K562 (cell line): ENCODE measurements around the gene NECAP2. TPM values are rescaled to one million over a fixed set of nuclear protein-coding genes. Genes with fewer than 3 reads are reported as not detected.

Experiments
- ATAC-seq: fragments of 200-7000 bp; cut with Tn5 transposase; 3 replicates; pipeline ENCODE4 v1.9.1; 2020; ENCODE audit warnings: moderate library complexity
- BruUV-seq: library from RNA; stranded (reverse); fragments of 400-500 nt; replicated peaks from 2 replicates; lab custom pipeline; 2021; lab: Mats Ljungman, UMichigan
- CTCF ChIA-PET: fragments of 300-600 bp; formaldehyde crosslinking; extraction: SDS; loops from one replicate; lab custom pipeline; 2021; ENCODE audit warnings: low intra/inter-chr PET ratio; lab: Yijun Ruan, JAX
- POLR2A ChIA-PET: fragments of 300-600, 350-650 bp; sonication (Branson Sonifier 250); formaldehyde crosslinking; extraction: SDS; loops from one replicate; lab custom pipeline; 2021; ENCODE audit warnings: antibody characterized with exemption, inconsistent platforms; lab: Yijun Ruan, JAX
- DNase-seq, 4 experiments: peaks; one replicate each; pipeline versions ENCODE4 v3.0.0 to v3.0.0-alpha.2; 2011 to 2018; ENCODE audit warnings: low spot score in 3 of 4, mixed read lengths in 3 of 4; ENCODE audit errors: extremely low read depth in 1 of 4
- FAIRE-seq: peaks from 2 replicates; lab custom pipeline; 2011; peaks lifted over from hg19 to GRCh38; lab: Jason Lieb, UNC
- H2AFZ ChIP-seq: 2 replicates; pipeline ENCODE4 v1.6.0; 2011; ENCODE audit warnings: low read depth, low read length, control low read depth, inconsistent platforms
- H3K27ac ChIP-seq: fragments of 200-600 bp; 3 replicates; pipeline ENCODE4 v1.8.0; 2011; ENCODE audit warnings: low read depth, mild to moderate bottlenecking, control low read depth, inconsistent platforms, low read length, moderate library complexity, mixed read lengths; ENCODE audit errors: extremely low read depth
- H3K27me3 ChIP-seq, 2 experiments: fragments of 300-600 bp in 1 of 2; 2 replicates in 1 of 2; 3 replicates in 1 of 2; pipeline versions ENCODE4 v1.6.0 to v1.8.0; 2011; ENCODE audit warnings: inconsistent platforms in 2 of 2, low read length in 2 of 2, mild to moderate bottlenecking in 1 of 2, mixed read lengths in 1 of 2, moderate library complexity in 1 of 2; ENCODE audit not compliant: control insufficient read depth in 2 of 2, insufficient read depth in 2 of 2
- H3K36me3 ChIP-seq: fragments of 300-600 bp; 3 replicates; pipeline ENCODE4 v1.8.0; 2011; ENCODE audit warnings: mild to moderate bottlenecking, low read length, inconsistent platforms; ENCODE audit not compliant: control insufficient read depth, insufficient read depth
- H3K4me1 ChIP-seq, 2 experiments: fragments of 200-600 bp in 1 of 2; replicated peaks in 1 of 2; 2 replicates in 1 of 2; 3 replicates in 1 of 2; pipeline versions ENCODE4 v1.5.1 to v1.8.0; 2011; ENCODE audit warnings: inconsistent platforms in 2 of 2, low read length in 2 of 2, mild to moderate bottlenecking in 1 of 2, mixed read lengths in 1 of 2, moderate library complexity in 1 of 2; ENCODE audit not compliant: control insufficient read depth in 2 of 2, insufficient read depth in 2 of 2
- H3K4me2 ChIP-seq: 2 replicates; pipeline ENCODE4 v1.6.1; 2011; ENCODE audit warnings: low read length, control low read depth, inconsistent platforms, mixed read lengths; ENCODE audit not compliant: insufficient read depth
- H3K4me3 ChIP-seq: fragments of 200-600 bp; sonication (generic), shearing (Covaris generic); 2 replicates; pipeline ENCODE4 v1.5.1; 2016; ENCODE audit warnings: control low read depth, inconsistent platforms
- H3K79me2 ChIP-seq: fragments of 200-600 bp; 3 replicates; pipeline ENCODE4 v1.8.0; 2011; ENCODE audit warnings: low read length, inconsistent platforms; ENCODE audit not compliant: control insufficient read depth, insufficient read depth
- H3K9ac ChIP-seq, 2 experiments: 2 replicates each; pipeline versions ENCODE4 v1.6.0 to v1.6.1; 2011; ENCODE audit warnings: low read depth in 2 of 2, low read length in 2 of 2, control low read depth in 1 of 2, inconsistent platforms in 1 of 2, mild to moderate bottlenecking in 1 of 2, mixed read lengths in 1 of 2; ENCODE audit not compliant: insufficient read depth in 1 of 2
- H3K9me1 ChIP-seq: one replicate; pipeline ENCODE4 v1.6.0; 2011; ENCODE audit warnings: inconsistent platforms, mild to moderate bottlenecking, low read length, moderate library complexity; ENCODE audit not compliant: control insufficient read depth, insufficient read depth
- H3K9me3 ChIP-seq: replicated peaks from 2 replicates; pipeline ENCODE4 v1.5.1; 2011; ENCODE audit warnings: low read depth, low read length, inconsistent platforms; ENCODE audit not compliant: control insufficient read depth, insufficient read depth
- H4K20me1 ChIP-seq: replicated peaks from 2 replicates; pipeline ENCODE4 v1.6.1; 2011; ENCODE audit warnings: low read length, inconsistent platforms, mixed read lengths; ENCODE audit not compliant: control insufficient read depth, insufficient read depth
- CEBPB ChIP-seq: fragments of 450-650 bp; IDR thresholded peaks from 2 replicates; pipeline ENCODE4 v1.6.1; 2016; ENCODE audit warnings: missing genetic modification characterization, missing compliant biosample characterization
- DDX20 ChIP-seq: fragments of 450-650 bp; IDR thresholded peaks from 2 replicates; pipeline ENCODE4 v1.6.1; 2016; ENCODE audit warnings: missing genetic modification characterization, low read depth, mild to moderate bottlenecking, missing compliant biosample characterization, moderate library complexity
- HLTF ChIP-seq: fragments of 450-650 bp; IDR thresholded peaks from 2 replicates; pipeline ENCODE4 v1.6.1; 2016
- HNRNPK ChIP-seq: fragments of 200-400 bp; formaldehyde crosslinking; IDR thresholded peaks from one replicate; pipeline ENCODE4 v1.6.1; 2018; ENCODE audit warnings: mild to moderate bottlenecking, low read depth, low read length; ENCODE audit not compliant: poor library complexity, severe bottlenecking
- RB1 ChIP-seq: fragments of 450-650 bp; IDR thresholded peaks from 2 replicates; pipeline ENCODE4 v1.6.1; 2017; ENCODE audit warnings: low read depth, mild to moderate bottlenecking
- SMARCB1 ChIP-seq: IDR thresholded peaks from 2 replicates; pipeline ENCODE4 v1.6.1; 2011; ENCODE audit warnings: improper control_type of control experiment, low read depth; ENCODE audit not compliant: insufficient read length
- SUPT5H ChIP-seq: fragments of 450-650 bp; IDR thresholded peaks from 2 replicates; pipeline ENCODE4 v1.6.1; 2016
- USF2 ChIP-seq: sonication (generic); formaldehyde crosslinking; IDR thresholded peaks from 2 replicates; pipeline ENCODE4 v1.5.0; 2020; ENCODE audit warnings: missing genetic modification reagents
- ZNF444 ChIP-seq: fragments of 250-450 bp; sonication (Bioruptor Pico); IDR thresholded peaks from 2 replicates; pipeline ENCODE4 v1.4.0; 2020; ENCODE audit warnings: mild to moderate bottlenecking, moderate library complexity
- ZNF696 ChIP-seq: fragments of 250-450 bp; sonication (Bioruptor Pico); conservative IDR thresholded peaks from 2 replicates; pipeline ENCODE4 v1.4.0; 2020; ENCODE audit warnings: mild to moderate bottlenecking, moderate library complexity
- WGBS: fragments of 100-300 bp; shearing (Covaris generic); methylation state at CpG from one replicate; pipeline ENCODE4 v1.1.6; 2016; ENCODE audit warnings: low coverage, mixed read lengths; ENCODE audit not compliant: insufficient coverage; ENCODE audit errors: missing lambda C conversion rate; 5-methylcytosine and 5-hydroxymethylcytosine counted together
- in situ Hi-C: fragments of 300-500 bp; cut with MboI; formaldehyde crosslinking; loops from 4 replicates; pipeline ENCODE4 v1.15.0; 2018; ENCODE audit warnings: inconsistent platforms, mixed read lengths
- intact Hi-C: fragments of 100-400 bp; cut with micrococcal nuclease; formaldehyde crosslinking; loops from 2 replicates; pipeline ENCODE4 v1.14.2; 2022
- polyA plus RNA-seq, 8 experiments: library from polyadenylated mRNA; depleted of rRNA in 4 of 8; stranded (reverse) in 5 of 8; unstranded in 3 of 8; fragments of >200 nt; fragmentation: Nextera tagmentation in 2 of 8; fragmentation: Illumina TruSeq in 1 of 8; extraction: Ambion mirVana in 2 of 8; extraction: Trizol in 1 of 8; gene quantifications; 2 replicates each; pipeline versions ENCODE4 v1.2.1 to v1.2.3, GENCODE V29; 2011 to 2014; ENCODE audit warnings: inconsistent platforms in 1 of 8, missing spikeins in 1 of 8
- total RNA-seq, 7 experiments: library from RNA; depleted of rRNA in 6 of 7; stranded (reverse); fragments of >200 nt in 6 of 7; fragmentation: Illumina TruSeq in 2 of 7; extraction: Trizol in 2 of 7; gene quantifications; 2 replicates each; pipeline versions ENCODE4 v1.2.1 to v1.2.3, GENCODE V29; 2011 to 2021; ENCODE audit warnings: low replicate concordance in 1 of 7
- TF ChIP-seq, protein P1 (sequence below): IDR thresholded peaks from 3 replicates; pipeline ENCODE4 v1.6.1; 2011; ENCODE audit warnings: borderline replicate concordance, mild to moderate bottlenecking; ENCODE audit not compliant: insufficient read length, insufficient read depth
- TF ChIP-seq, protein P2 (sequence below): fragments of 450-650 bp; IDR thresholded peaks from 2 replicates; pipeline ENCODE4 v1.6.1; 2016; ENCODE audit warnings: low read depth, mild to moderate bottlenecking, moderate library complexity
- TF ChIP-seq, protein P3 (sequence below), 2 experiments: fragments of 450-650 bp; formaldehyde crosslinking in 1 of 2; IDR thresholded peaks; 2 replicates each; pipeline versions ENCODE4 v1.4.0 to v1.6.1; 2014 to 2020; ENCODE audit warnings: mild to moderate bottlenecking in 2 of 2, borderline replicate concordance in 1 of 2, low read depth in 1 of 2

NECAP2 gene
- total and polyA plus RNA-seq, 9 of the 15 experiments (the other 6 are each of a cell fraction or from before 2014, with no cell fraction given), result 22.7 to 107 (median 79.2) TPM

DNA sequence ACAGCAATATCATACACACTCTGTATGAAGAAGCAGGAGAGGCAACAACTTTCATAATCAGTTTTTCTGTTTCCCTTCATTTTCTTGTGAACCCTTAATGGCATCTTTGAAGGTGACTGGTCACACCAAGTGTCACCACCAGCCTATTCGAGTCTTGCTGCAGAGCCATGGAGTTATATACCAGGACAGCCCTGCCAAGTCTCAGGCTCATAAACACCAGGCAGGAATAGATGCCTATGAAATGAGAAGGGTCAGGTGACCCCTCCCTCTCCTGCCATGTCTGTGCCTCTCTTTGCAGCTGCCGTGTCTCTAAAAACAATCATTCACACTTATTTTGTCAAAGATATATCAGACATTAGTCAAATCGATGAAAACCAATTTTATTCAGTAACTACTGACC is 28.0 kb downstream of the NECAP2 start:
- FAIRE-seq (no peak), ATAC-seq (no peak), DNase-seq (no peak)
- no peak overlapping the region for H3K27ac ChIP-seq
- H3K9me3 ChIP-seq, result no peaks in the 10 kb centered on the region
- ChIA-PET CTCF (no interaction called here), POLR2A (interaction anchor here (1.1 kb wide), 1 partner anchor 9 kb away, joined by 3 read pairs; no protein-coding TSS in a partner anchor)
- in situ Hi-C loops (no loop called here), intact Hi-C loops (no loop called here)
- 14% methylated on average over 3 of the region's 3 CpGs for WGBS
- H4K20me1 ChIP-seq, result no peaks in the 10 kb centered on the region
- no peak overlapping the region for H2AFZ ChIP-seq
- H3K9ac ChIP-seq, result no peak overlapping the region
- H3K4me2 ChIP-seq, result no peak overlapping the region
- H3K79me2 ChIP-seq, result no peaks in the 10 kb centered on the region
- peaks cover 7% of the 10 kb centered on the region; the same call in 2 of the 3 replicates for H3K36me3 ChIP-seq
- no peak overlapping the region for H3K4me3 ChIP-seq
- BruUV-seq, result no TSS peak
- no peaks in the 10 kb centered on the region for H3K9me1 ChIP-seq
- H3K4me1 ChIP-seq, result no peaks in the 10 kb centered on the region
- H3K27me3 ChIP-seq, result no peaks in the 10 kb centered on the region
- no peak for TF ChIP-seq CEBPB (tag)
- no peak for TF ChIP-seq ZNF444 (CRISPR knock-in tag)
- TF ChIP-seq SUPT5H, result no peak
- TF ChIP-seq DDX20 (tag), result no peak
- no peak for TF ChIP-seq HLTF
- TF ChIP-seq, protein P1, sequence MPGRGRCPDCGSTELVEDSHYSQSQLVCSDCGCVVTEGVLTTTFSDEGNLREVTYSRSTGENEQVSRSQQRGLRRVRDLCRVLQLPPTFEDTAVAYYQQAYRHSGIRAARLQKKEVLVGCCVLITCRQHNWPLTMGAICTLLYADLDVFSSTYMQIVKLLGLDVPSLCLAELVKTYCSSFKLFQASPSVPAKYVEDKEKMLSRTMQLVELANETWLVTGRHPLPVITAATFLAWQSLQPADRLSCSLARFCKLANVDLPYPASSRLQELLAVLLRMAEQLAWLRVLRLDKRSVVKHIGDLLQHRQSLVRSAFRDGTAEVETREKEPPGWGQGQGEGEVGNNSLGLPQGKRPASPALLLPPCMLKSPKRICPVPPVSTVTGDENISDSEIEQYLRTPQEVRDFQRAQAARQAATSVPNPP, result no peak
- TF ChIP-seq SMARCB1, result no peak
- TF ChIP-seq, protein P2, sequence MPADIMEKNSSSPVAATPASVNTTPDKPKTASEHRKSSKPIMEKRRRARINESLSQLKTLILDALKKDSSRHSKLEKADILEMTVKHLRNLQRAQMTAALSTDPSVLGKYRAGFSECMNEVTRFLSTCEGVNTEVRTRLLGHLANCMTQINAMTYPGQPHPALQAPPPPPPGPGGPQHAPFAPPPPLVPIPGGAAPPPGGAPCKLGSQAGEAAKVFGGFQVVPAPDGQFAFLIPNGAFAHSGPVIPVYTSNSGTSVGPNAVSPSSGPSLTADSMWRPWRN, result no peak
- TF ChIP-seq, protein P3, sequence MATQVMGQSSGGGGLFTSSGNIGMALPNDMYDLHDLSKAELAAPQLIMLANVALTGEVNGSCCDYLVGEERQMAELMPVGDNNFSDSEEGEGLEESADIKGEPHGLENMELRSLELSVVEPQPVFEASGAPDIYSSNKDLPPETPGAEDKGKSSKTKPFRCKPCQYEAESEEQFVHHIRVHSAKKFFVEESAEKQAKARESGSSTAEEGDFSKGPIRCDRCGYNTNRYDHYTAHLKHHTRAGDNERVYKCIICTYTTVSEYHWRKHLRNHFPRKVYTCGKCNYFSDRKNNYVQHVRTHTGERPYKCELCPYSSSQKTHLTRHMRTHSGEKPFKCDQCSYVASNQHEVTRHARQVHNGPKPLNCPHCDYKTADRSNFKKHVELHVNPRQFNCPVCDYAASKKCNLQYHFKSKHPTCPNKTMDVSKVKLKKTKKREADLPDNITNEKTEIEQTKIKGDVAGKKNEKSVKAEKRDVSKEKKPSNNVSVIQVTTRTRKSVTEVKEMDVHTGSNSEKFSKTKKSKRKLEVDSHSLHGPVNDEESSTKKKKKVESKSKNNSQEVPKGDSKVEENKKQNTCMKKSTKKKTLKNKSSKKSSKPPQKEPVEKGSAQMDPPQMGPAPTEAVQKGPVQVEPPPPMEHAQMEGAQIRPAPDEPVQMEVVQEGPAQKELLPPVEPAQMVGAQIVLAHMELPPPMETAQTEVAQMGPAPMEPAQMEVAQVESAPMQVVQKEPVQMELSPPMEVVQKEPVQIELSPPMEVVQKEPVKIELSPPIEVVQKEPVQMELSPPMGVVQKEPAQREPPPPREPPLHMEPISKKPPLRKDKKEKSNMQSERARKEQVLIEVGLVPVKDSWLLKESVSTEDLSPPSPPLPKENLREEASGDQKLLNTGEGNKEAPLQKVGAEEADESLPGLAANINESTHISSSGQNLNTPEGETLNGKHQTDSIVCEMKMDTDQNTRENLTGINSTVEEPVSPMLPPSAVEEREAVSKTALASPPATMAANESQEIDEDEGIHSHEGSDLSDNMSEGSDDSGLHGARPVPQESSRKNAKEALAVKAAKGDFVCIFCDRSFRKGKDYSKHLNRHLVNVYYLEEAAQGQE (IDR thresholded peaks at IDR 0.05; ENCODE audit: borderline replicate concordance), result no peak
- TF ChIP-seq, protein P3 (CRISPR knock-in tag; IDR thresholded peaks at IDR 0.05; ENCODE audit: low read depth), result no peak
- no peak for TF ChIP-seq RB1
- TF ChIP-seq ZNF696 (CRISPR knock-in tag), result no peak
- TF ChIP-seq HNRNPK, result no peak
- TF ChIP-seq USF2 (CRISPR knock-in tag), result no peak
